ENCODE data around the gene TRIO. TPM values are rescaled to one million over a fixed set of nuclear protein-coding genes. Genes with fewer than 3 reads are reported as not detected.

The TRIO gene
- total and polyA plus RNA-seq, 2 of the 8 experiments (the other 6 are each of a cell fraction or from before 2014, with no cell fraction given), result 35.1 to 69.1 TPM

DNA sequence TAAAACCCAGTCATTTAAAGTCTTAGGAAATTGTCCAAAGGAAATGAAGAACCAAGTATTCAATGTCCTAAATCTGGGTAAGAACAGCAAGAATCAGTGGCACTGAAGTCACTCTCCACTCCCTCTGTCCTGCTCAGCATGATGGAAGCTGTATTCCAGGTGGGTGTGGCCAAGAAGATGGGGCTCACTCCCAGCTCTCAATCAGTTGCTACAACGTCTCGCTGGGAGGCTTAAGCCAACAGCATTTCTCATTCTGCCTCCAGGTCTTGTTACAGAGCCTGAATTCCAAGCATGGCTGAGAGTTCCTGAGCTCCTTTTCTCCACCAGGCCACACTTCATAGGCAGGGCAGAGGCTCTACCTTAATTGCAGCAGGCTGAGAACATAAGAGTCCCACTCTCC lies 41.2 kb upstream of the TRIO start (continued):
- TF ChIP-seq RBBP5 (IDR thresholded peaks at IDR 0.05; ENCODE audit: borderline replicate concordance, low read depth, low read length) (no peak), TEAD4 (IDR thresholded peaks at IDR 0.05; ENCODE audit: low read depth, low read length) (peak; percentile 72), KDM4A (IDR thresholded peaks at IDR 0.05; ENCODE audit: low read depth, low read length, severe bottlenecking) (no peak)
